HTERT RPE-1 (cell line): ENCODE measurements around the gene BUB3.

Source experiments
- in situ Hi-C: fragments of 300-500 bp; cut with MboI; formaldehyde crosslinking; loops from 4 replicates; pipeline ENCODE4 v1.14.3; 2020; ENCODE audit warnings: low sequenced_read_pairs

BUB3 gene

GRCh38 chr10:123202506-123202905 lies 48.3 kb downstream of the BUB3 start:
- in situ Hi-C loops: no loop called here

- in situ Hi-C loops: no loop called here
Observed at GRCh38 chr10:123203393-123204126, 49.4 kb downstream of the BUB3 start.

DNA sequence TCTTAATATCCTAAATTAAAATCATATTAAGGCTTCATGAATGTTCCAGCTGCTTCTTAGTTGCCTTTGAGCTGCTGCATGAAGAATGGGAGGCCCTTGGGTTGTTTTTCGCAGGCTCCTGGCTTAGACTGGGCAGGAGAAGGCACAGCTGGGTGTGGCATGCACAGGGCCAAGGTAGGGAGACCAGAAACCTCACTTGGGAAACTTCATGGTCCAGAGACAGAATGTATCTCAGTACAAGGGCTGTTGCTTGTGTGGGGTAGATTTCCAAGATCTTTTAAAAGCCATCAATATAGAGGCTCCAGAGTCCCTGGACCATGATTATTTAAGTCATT lies 49.9 kb downstream of the BUB3 start:
- in situ Hi-C loops: no loop called here

GRCh38 chr10:123205041-123205440 lies 50.8 kb downstream of the BUB3 start:
- in situ Hi-C loops: no loop called here

DNA sequence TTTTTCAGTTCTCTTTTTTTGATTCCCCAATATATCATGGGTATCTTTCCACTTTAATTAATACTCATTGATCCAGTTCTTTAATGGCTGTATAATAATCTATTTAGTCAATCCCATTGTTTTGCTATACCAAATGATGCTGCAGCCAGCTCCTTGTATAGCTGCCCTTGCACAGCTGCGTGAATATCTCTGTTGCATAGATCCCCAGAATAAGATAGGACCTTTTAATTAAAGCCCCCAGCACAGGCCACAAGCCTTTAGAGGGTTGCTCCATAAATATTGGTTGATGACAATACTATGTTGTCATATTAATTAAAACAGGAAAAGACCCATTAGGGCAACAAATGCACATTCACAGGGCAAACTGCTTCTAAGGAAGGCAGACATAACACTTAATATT lies 57.9 kb downstream of the BUB3 start:
- in situ Hi-C loops: no loop called here

DNA sequence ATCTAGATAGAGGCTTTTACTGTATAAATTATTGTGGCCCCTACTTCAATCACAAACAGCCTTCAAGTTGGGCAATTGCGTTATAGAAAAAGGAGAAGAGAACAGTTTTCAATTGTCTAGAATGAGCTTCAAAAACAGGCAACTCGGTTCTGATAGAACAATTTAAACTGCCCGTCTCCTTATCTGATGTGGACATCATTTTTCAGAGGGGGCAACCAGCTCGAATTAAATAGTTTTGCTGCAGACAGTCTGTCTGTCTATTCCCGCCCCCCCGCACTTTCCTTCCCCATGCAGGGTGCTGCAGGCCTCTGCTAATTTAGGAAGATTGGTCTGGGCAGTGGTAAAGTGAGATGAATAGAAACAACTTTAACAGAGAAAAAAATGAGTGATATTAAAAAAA lies 58.4 kb downstream of the BUB3 start:
- in situ Hi-C loops: no loop called here

DNA sequence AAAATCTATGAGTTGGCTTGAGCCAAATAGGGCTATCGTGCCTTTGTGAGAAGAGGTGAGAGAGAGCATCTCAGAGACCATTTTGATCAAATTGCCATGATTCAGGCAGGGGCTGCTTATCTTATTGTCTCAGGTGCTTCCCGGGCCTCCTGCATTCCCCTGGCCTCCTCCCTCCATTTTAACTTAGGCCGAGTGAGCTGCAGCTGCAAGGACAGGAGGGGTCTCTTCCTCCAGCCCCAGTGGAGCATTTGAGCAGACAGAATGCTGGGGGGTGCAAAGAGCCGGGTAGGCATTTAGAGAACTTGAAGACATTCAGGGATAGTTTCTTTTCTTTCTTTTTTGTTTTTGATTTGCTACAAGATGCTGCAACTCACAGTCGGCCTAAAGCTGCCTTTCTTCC lies 59.0 kb downstream of the BUB3 start:
- in situ Hi-C loops: no loop called here
